Neural cell (in vitro differentiated cells): Measurements from ENCODE around the gene FADS3. TPM values are rescaled to one million over a fixed set of nuclear protein-coding genes. Genes with fewer than 3 reads are reported as not detected.

ENCODE experiments used
- H2AFZ ChIP-seq: fragments of 200-600, 300-800 bp; sonication (generic), shearing (Covaris generic); 2 replicates; pipeline ENCODE4 v1.6.0; 2014; ENCODE audit warnings: low read depth, mild to moderate bottlenecking, antibody characterized with exemption, low read length, moderate library complexity
- H3F3A ChIP-seq: fragments of 200-600 bp; shearing (Covaris generic); 2 replicates; pipeline ENCODE4 v1.6.1; 2016; ENCODE audit warnings: mild to moderate bottlenecking, moderate library complexity, mixed read lengths, antibody characterized with exemption, low read length; ENCODE audit not compliant: insufficient read depth, poor library complexity, severe bottlenecking
- H3K27ac ChIP-seq: fragments of 200-600, 300-800 bp; sonication (generic), shearing (Covaris generic); 2 replicates; pipeline ENCODE4 v1.5.1; 2014; ENCODE audit warnings: mild to moderate bottlenecking, low read length, moderate library complexity
- H3K27me3 ChIP-seq: fragments of 300-800, 200-600 bp; sonication (generic), shearing (Covaris generic); 2 replicates; pipeline ENCODE4 v1.6.0; 2014; ENCODE audit warnings: mild to moderate bottlenecking, low read depth, low read length, moderate library complexity; ENCODE audit not compliant: insufficient read depth
- H3K36me3 ChIP-seq: fragments of 300-800, 200-600 bp; sonication (generic), shearing (Covaris generic); 2 replicates; pipeline ENCODE4 v1.5.1; 2014; ENCODE audit warnings: mild to moderate bottlenecking, antibody characterized with exemption, low read length, moderate library complexity; ENCODE audit not compliant: insufficient read depth
- H3K4me2 ChIP-seq: fragments of 300-800, 200-600 bp; sonication (generic), shearing (Covaris generic); 2 replicates; pipeline ENCODE4 v1.6.0; 2014; ENCODE audit warnings: mild to moderate bottlenecking, low read length
- H3K4me3 ChIP-seq: fragments of 300-800, 200-600 bp; sonication (generic), shearing (Covaris generic); 2 replicates; pipeline ENCODE4 v1.5.1; 2014; ENCODE audit warnings: mild to moderate bottlenecking, low read length, moderate library complexity
- H3K79me2 ChIP-seq: fragments of 200-600 bp; shearing (Covaris generic); replicated peaks from 2 replicates; pipeline ENCODE4 v1.6.0; 2014; ENCODE audit warnings: mild to moderate bottlenecking, low read length, moderate library complexity; ENCODE audit not compliant: insufficient read depth
- H3K9ac ChIP-seq: fragments of 300-800, 200-600 bp; sonication (generic), shearing (Covaris generic); 2 replicates; pipeline ENCODE4 v1.6.1; 2016; ENCODE audit warnings: mild to moderate bottlenecking, low read length, mixed read lengths
- H3K9me2 ChIP-seq: fragments of 200-600 bp; shearing (Covaris generic); 2 replicates; pipeline ENCODE4 v1.6.1; 2016; ENCODE audit warnings: mild to moderate bottlenecking, low read length, mixed read lengths; ENCODE audit not compliant: insufficient read depth
- H3K9me3 ChIP-seq: fragments of 200-600, 300-800 bp; sonication (generic), shearing (Covaris generic); 2 replicates; pipeline ENCODE4 v1.6.1; 2016; ENCODE audit warnings: mild to moderate bottlenecking, mixed run types, low read length, moderate library complexity, mixed read lengths
- H4K20me1 ChIP-seq: fragments of 200-600 bp; shearing (Covaris generic); 2 replicates; pipeline ENCODE4 v1.6.1; 2016; ENCODE audit warnings: mild to moderate bottlenecking, mixed run types; ENCODE audit not compliant: insufficient read depth
- EP300 ChIP-seq: fragments of 450-650 bp; conservative IDR thresholded peaks from 2 replicates; pipeline ENCODE4 v1.6.1; 2014; ENCODE audit warnings: antibody characterized with exemption, mild to moderate bottlenecking, moderate library complexity; ENCODE audit not compliant: poor library complexity, severe bottlenecking
- EZH2 ChIP-seq: fragments of 200-600, 300-800 bp; shearing (Covaris generic), sonication (generic); IDR thresholded peaks from 2 replicates; pipeline ENCODE4 v1.6.1; 2014; ENCODE audit warnings: antibody characterized with exemption, low read length, borderline replicate concordance, mild to moderate bottlenecking; ENCODE audit not compliant: insufficient read depth, poor library complexity, severe bottlenecking
- MXI1 ChIP-seq: fragments of 450-650 bp; conservative IDR thresholded peaks from 2 replicates; pipeline ENCODE4 v1.6.1; 2014; ENCODE audit warnings: antibody characterized with exemption, mild to moderate bottlenecking; ENCODE audit not compliant: poor library complexity, severe bottlenecking
- POLR2AphosphoS5 ChIP-seq: IDR thresholded peaks from 2 replicates; pipeline ENCODE4 v1.6.1; 2012
- RAD21 ChIP-seq: fragments of 450-650 bp; conservative IDR thresholded peaks from 2 replicates; pipeline ENCODE4 v1.6.1; 2014; ENCODE audit warnings: antibody characterized with exemption, mild to moderate bottlenecking, moderate library complexity
- SMC3 ChIP-seq: fragments of 450-650 bp; conservative IDR thresholded peaks from 2 replicates; pipeline ENCODE4 v1.6.1; 2014; ENCODE audit warnings: antibody characterized with exemption, mild to moderate bottlenecking, moderate library complexity; ENCODE audit not compliant: poor library complexity
- TAF1 ChIP-seq: IDR thresholded peaks from 2 replicates; pipeline ENCODE4 v1.6.1; 2012; ENCODE audit warnings: low read depth
- polyA plus RNA-seq: library from polyadenylated mRNA; depleted of rRNA; stranded (reverse); fragments of >200 nt; gene quantifications from 2 replicates; pipeline ENCODE4 v1.2.3, GENCODE V29; 2014
- TF ChIP-seq, protein P1 (sequence below): IDR thresholded peaks from 2 replicates; pipeline ENCODE4 v1.6.1; 2012; ENCODE audit warnings: borderline replicate concordance
- TF ChIP-seq, protein P2 (sequence below): fragments of 450-650 bp; IDR thresholded peaks from 2 replicates; pipeline ENCODE4 v1.5.1; 2014; ENCODE audit warnings: antibody characterized with exemption, mild to moderate bottlenecking, moderate library complexity; ENCODE audit not compliant: poor library complexity, severe bottlenecking

The FADS3 gene
- polyA plus RNA-seq, 1 donor from 2014 or later, result 35.4 TPM

DNA sequence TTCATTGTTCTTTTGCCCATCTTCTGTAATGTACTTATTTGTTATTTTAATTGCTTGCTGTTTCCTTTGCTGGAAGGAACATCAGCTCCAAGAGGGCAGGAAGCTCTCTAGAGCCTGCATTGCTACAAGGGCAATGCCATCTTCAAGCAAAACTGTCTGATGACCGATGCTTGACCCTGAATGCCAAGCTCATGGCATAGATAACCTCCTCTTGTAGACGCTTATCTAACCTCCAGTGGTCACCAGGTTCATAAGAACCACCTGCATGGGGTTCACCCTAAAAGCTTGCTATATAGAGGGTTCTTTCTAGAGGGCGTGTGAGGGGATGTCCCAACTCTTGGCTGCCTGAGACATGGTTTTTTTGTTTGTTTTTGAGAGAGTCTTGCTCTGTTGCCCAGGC, 16.5 kb downstream of the FADS3 start:
- TF ChIP-seq, protein P1, sequence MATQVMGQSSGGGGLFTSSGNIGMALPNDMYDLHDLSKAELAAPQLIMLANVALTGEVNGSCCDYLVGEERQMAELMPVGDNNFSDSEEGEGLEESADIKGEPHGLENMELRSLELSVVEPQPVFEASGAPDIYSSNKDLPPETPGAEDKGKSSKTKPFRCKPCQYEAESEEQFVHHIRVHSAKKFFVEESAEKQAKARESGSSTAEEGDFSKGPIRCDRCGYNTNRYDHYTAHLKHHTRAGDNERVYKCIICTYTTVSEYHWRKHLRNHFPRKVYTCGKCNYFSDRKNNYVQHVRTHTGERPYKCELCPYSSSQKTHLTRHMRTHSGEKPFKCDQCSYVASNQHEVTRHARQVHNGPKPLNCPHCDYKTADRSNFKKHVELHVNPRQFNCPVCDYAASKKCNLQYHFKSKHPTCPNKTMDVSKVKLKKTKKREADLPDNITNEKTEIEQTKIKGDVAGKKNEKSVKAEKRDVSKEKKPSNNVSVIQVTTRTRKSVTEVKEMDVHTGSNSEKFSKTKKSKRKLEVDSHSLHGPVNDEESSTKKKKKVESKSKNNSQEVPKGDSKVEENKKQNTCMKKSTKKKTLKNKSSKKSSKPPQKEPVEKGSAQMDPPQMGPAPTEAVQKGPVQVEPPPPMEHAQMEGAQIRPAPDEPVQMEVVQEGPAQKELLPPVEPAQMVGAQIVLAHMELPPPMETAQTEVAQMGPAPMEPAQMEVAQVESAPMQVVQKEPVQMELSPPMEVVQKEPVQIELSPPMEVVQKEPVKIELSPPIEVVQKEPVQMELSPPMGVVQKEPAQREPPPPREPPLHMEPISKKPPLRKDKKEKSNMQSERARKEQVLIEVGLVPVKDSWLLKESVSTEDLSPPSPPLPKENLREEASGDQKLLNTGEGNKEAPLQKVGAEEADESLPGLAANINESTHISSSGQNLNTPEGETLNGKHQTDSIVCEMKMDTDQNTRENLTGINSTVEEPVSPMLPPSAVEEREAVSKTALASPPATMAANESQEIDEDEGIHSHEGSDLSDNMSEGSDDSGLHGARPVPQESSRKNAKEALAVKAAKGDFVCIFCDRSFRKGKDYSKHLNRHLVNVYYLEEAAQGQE, result no peak
- TF ChIP-seq RAD21 (no peak), EZH2 (no peak), TAF1 (no peak), MXI1 (no peak), SMC3 (no peak), POLR2AphosphoS5 (no peak), EP300 (no peak)
- H3K4me2 ChIP-seq, result no peak overlapping the region
- H3K79me2 ChIP-seq, result no peaks in the 10 kb centered on the region
- H3K9me2 ChIP-seq, result no peaks in the 10 kb centered on the region
- H3K27ac ChIP-seq, result no peak overlapping the region
- H3K27me3 ChIP-seq, result no peaks in the 10 kb centered on the region
- no peaks in the 10 kb centered on the region for H3K36me3 ChIP-seq
- no peak overlapping the region for H3K9ac ChIP-seq
- no peak overlapping the region for H3K4me3 ChIP-seq
- no peaks in the 10 kb centered on the region for H4K20me1 ChIP-seq
- H2AFZ ChIP-seq, result no peak overlapping the region
- H3K9me3 ChIP-seq, result no peaks in the 10 kb centered on the region
- H3F3A ChIP-seq, result no peaks in the 10 kb centered on the region

DNA sequence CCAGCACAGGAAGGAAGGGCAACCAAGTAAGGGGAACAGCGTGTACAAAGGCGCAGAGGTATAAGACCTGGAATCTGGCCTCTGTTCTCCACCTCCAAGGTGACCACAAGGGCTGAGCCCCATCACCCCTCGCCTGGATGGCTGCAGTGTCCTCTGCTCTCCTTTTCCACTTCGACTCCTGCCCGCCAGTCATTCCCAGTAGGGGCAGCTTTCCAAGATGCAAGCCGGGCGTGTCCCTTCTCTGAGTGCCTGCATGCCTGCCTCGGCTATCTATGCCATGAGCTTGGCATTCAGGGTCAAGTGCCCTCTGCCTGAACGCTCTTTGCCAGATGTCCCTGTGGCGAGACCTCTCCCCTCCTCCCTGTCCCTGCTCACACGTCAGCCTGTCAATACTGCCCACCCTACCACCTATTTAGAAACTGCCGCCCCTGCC, 17.0 kb downstream of the FADS3 start:
- no peak overlapping the region for H3K4me2 ChIP-seq
- H2AFZ ChIP-seq, result no peak overlapping the region
- no peaks in the 10 kb centered on the region for H3K79me2 ChIP-seq
- no peaks in the 10 kb centered on the region for H3K9me2 ChIP-seq
- TF ChIP-seq TAF1 (no peak), EZH2 (no peak), POLR2AphosphoS5 (no peak), RAD21 (no peak), EP300 (no peak)
- H3F3A ChIP-seq, result no peaks in the 10 kb centered on the region
- H3K36me3 ChIP-seq, result no peaks in the 10 kb centered on the region
- H3K27ac ChIP-seq, result no peak overlapping the region
- no peaks in the 10 kb centered on the region for H3K9me3 ChIP-seq
- H4K20me1 ChIP-seq, result no peaks in the 10 kb centered on the region
- no peak overlapping the region for H3K9ac ChIP-seq
- no peak overlapping the region for H3K4me3 ChIP-seq
- no peaks in the 10 kb centered on the region for H3K27me3 ChIP-seq

DNA sequence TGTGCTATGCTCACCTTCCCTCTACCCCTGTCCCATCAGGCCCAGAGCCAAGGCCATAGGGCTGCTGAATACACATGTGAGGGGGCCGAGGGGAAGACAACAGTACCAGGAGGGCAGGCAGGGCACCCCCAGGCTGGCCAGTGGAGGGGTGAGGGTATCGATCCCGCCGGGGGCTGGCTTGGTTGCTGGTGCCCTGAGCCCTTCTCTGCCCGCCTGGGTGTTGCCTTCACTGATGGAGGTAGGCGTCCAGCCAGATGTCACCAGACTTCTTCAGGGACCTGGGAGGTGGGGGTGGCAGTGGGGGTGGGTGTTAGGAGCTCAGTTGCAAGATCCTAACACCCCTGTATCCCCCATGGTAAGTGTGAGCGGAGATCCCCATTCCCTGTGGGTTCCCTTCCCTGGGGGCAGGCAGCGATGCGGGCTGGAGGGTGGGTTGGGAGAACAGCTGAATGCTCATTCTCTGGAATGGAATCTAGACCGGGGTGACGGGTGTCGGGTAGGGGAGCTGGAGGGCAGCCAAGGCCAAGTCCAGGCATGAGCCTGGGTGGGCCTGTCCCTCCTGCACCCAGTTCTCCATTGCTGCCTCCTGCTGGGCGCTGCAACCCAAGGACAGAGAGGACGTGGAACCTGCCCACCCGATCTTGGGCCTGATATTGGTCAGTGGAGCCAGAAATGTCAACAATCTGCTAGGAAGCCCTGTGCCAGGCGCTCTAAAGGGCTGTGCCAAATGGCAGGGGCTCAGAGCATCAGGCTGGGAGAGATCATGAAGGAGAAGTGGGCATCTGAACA, 17.6 kb downstream of the FADS3 start:
- Histone ChIP-seq H3K9me2 (no peaks in the 10 kb centered on the region), H3K36me3 (no peaks in the 10 kb centered on the region), H3K4me2 (no peak overlapping the region), H3K27me3 (no peaks in the 10 kb centered on the region), H3K27ac (no peak overlapping the region), H3K9me3 (no peaks in the 10 kb centered on the region), H3K4me3 (no peak overlapping the region), H2AFZ (no peak overlapping the region), H3K9ac (no peak overlapping the region), H3K79me2 (no peaks in the 10 kb centered on the region), H4K20me1 (no peaks in the 10 kb centered on the region), H3F3A (no peaks in the 10 kb centered on the region)
- TF ChIP-seq EP300, result no peak
- no peak for TF ChIP-seq SMC3
- TF ChIP-seq POLR2AphosphoS5, result no peak
- TF ChIP-seq, protein P2, sequence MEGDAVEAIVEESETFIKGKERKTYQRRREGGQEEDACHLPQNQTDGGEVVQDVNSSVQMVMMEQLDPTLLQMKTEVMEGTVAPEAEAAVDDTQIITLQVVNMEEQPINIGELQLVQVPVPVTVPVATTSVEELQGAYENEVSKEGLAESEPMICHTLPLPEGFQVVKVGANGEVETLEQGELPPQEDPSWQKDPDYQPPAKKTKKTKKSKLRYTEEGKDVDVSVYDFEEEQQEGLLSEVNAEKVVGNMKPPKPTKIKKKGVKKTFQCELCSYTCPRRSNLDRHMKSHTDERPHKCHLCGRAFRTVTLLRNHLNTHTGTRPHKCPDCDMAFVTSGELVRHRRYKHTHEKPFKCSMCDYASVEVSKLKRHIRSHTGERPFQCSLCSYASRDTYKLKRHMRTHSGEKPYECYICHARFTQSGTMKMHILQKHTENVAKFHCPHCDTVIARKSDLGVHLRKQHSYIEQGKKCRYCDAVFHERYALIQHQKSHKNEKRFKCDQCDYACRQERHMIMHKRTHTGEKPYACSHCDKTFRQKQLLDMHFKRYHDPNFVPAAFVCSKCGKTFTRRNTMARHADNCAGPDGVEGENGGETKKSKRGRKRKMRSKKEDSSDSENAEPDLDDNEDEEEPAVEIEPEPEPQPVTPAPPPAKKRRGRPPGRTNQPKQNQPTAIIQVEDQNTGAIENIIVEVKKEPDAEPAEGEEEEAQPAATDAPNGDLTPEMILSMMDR, result no peak
- no peak for TF ChIP-seq TAF1
- no peak for TF ChIP-seq MXI1
- no peak for TF ChIP-seq EZH2
- TF ChIP-seq RAD21, result no peak
- TF ChIP-seq, protein P1, result no peak
